K562 (cell line): ENCODE results near the gene TRPM2. TPM values are rescaled to one million over a fixed set of nuclear protein-coding genes. Genes with fewer than 3 reads are reported as not detected.

Source experiments
- ATAC-seq: fragments of 200-7000 bp; cut with Tn5 transposase; 3 replicates; pipeline ENCODE4 v1.9.1; 2020; ENCODE audit warnings: moderate library complexity
- BruUV-seq: library from RNA; stranded (reverse); fragments of 400-500 nt; replicated peaks from 2 replicates; lab custom pipeline; 2021; lab: Mats Ljungman, UMichigan
- CTCF ChIA-PET: fragments of 300-600 bp; formaldehyde crosslinking; extraction: SDS; loops from one replicate; lab custom pipeline; 2021; ENCODE audit warnings: low intra/inter-chr PET ratio; lab: Yijun Ruan, JAX
- POLR2A ChIA-PET: fragments of 300-600, 350-650 bp; sonication (Branson Sonifier 250); formaldehyde crosslinking; extraction: SDS; loops from one replicate; lab custom pipeline; 2021; ENCODE audit warnings: antibody characterized with exemption, inconsistent platforms; lab: Yijun Ruan, JAX
- DNase-seq, 4 experiments: peaks; one replicate each; pipeline versions ENCODE4 v3.0.0 to v3.0.0-alpha.2; 2011 to 2018; ENCODE audit warnings: low spot score in 3 of 4, mixed read lengths in 3 of 4; ENCODE audit errors: extremely low read depth in 1 of 4
- FAIRE-seq: peaks from 2 replicates; lab custom pipeline; 2011; peaks lifted over from hg19 to GRCh38; lab: Jason Lieb, UNC
- H2AFZ ChIP-seq: 2 replicates; pipeline ENCODE4 v1.6.0; 2011; ENCODE audit warnings: low read depth, low read length, control low read depth, inconsistent platforms
- H3K27ac ChIP-seq: fragments of 200-600 bp; 3 replicates; pipeline ENCODE4 v1.8.0; 2011; ENCODE audit warnings: low read depth, mild to moderate bottlenecking, control low read depth, inconsistent platforms, low read length, moderate library complexity, mixed read lengths; ENCODE audit errors: extremely low read depth
- H3K27me3 ChIP-seq, 2 experiments: fragments of 300-600 bp in 1 of 2; 2 replicates in 1 of 2; 3 replicates in 1 of 2; pipeline versions ENCODE4 v1.6.0 to v1.8.0; 2011; ENCODE audit warnings: inconsistent platforms in 2 of 2, low read length in 2 of 2, mild to moderate bottlenecking in 1 of 2, mixed read lengths in 1 of 2, moderate library complexity in 1 of 2; ENCODE audit not compliant: control insufficient read depth in 2 of 2, insufficient read depth in 2 of 2
- H3K36me3 ChIP-seq: fragments of 300-600 bp; 3 replicates; pipeline ENCODE4 v1.8.0; 2011; ENCODE audit warnings: mild to moderate bottlenecking, low read length, inconsistent platforms; ENCODE audit not compliant: control insufficient read depth, insufficient read depth
- H3K4me1 ChIP-seq, 2 experiments: fragments of 200-600 bp in 1 of 2; replicated peaks in 1 of 2; 2 replicates in 1 of 2; 3 replicates in 1 of 2; pipeline versions ENCODE4 v1.5.1 to v1.8.0; 2011; ENCODE audit warnings: inconsistent platforms in 2 of 2, low read length in 2 of 2, mild to moderate bottlenecking in 1 of 2, mixed read lengths in 1 of 2, moderate library complexity in 1 of 2; ENCODE audit not compliant: control insufficient read depth in 2 of 2, insufficient read depth in 2 of 2
- H3K4me2 ChIP-seq: 2 replicates; pipeline ENCODE4 v1.6.1; 2011; ENCODE audit warnings: low read length, control low read depth, inconsistent platforms, mixed read lengths; ENCODE audit not compliant: insufficient read depth
- H3K4me3 ChIP-seq: fragments of 200-600 bp; sonication (generic), shearing (Covaris generic); 2 replicates; pipeline ENCODE4 v1.5.1; 2016; ENCODE audit warnings: control low read depth, inconsistent platforms
- H3K79me2 ChIP-seq: fragments of 200-600 bp; 3 replicates; pipeline ENCODE4 v1.8.0; 2011; ENCODE audit warnings: low read length, inconsistent platforms; ENCODE audit not compliant: control insufficient read depth, insufficient read depth
- H3K9ac ChIP-seq, 2 experiments: 2 replicates each; pipeline versions ENCODE4 v1.6.0 to v1.6.1; 2011; ENCODE audit warnings: low read depth in 2 of 2, low read length in 2 of 2, control low read depth in 1 of 2, inconsistent platforms in 1 of 2, mild to moderate bottlenecking in 1 of 2, mixed read lengths in 1 of 2; ENCODE audit not compliant: insufficient read depth in 1 of 2
- H3K9me1 ChIP-seq: one replicate; pipeline ENCODE4 v1.6.0; 2011; ENCODE audit warnings: inconsistent platforms, mild to moderate bottlenecking, low read length, moderate library complexity; ENCODE audit not compliant: control insufficient read depth, insufficient read depth
- H3K9me3 ChIP-seq: replicated peaks from 2 replicates; pipeline ENCODE4 v1.5.1; 2011; ENCODE audit warnings: low read depth, low read length, inconsistent platforms; ENCODE audit not compliant: control insufficient read depth, insufficient read depth
- H4K20me1 ChIP-seq: replicated peaks from 2 replicates; pipeline ENCODE4 v1.6.1; 2011; ENCODE audit warnings: low read length, inconsistent platforms, mixed read lengths; ENCODE audit not compliant: control insufficient read depth, insufficient read depth
- GMEB1 ChIP-seq: fragments of 250-450 bp; sonication (Bioruptor Pico); IDR thresholded peaks from 2 replicates; pipeline ENCODE4 v1.4.0; 2020; ENCODE audit warnings: mild to moderate bottlenecking
- SNRNP70 ChIP-seq: fragments of 200-400 bp; formaldehyde crosslinking; optimal IDR thresholded peaks from 2 replicates; pipeline ENCODE3; 2017; ENCODE audit warnings: low read depth, low read length
- TBL1XR1 ChIP-seq, 2 experiments: IDR thresholded peaks; 2 replicates each; pipeline ENCODE4 v1.6.1; 2012; ENCODE audit warnings: improper control_type of control experiment in 2 of 2, low read length in 2 of 2, mild to moderate bottlenecking in 1 of 2
- TRIM25 ChIP-seq: fragments of 450-650 bp; IDR thresholded peaks from 2 replicates; pipeline ENCODE4 v1.7.0; 2016; ENCODE audit warnings: borderline replicate concordance
- ZNF277 ChIP-seq: fragments of 250-450 bp; sonication (Bioruptor Pico); IDR thresholded peaks from 2 replicates; pipeline ENCODE4 v1.8.0; 2022; ENCODE audit warnings: inconsistent platforms, mild to moderate bottlenecking, moderate library complexity, borderline replicate concordance
- ZNF324 ChIP-seq: fragments of 250-450 bp; sonication (Bioruptor Pico); IDR thresholded peaks from 2 replicates; pipeline ENCODE4 v1.4.0; 2020; ENCODE audit warnings: mild to moderate bottlenecking
- WGBS: fragments of 100-300 bp; shearing (Covaris generic); methylation state at CpG from one replicate; pipeline ENCODE4 v1.1.6; 2016; ENCODE audit warnings: low coverage, mixed read lengths; ENCODE audit not compliant: insufficient coverage; ENCODE audit errors: missing lambda C conversion rate; 5-methylcytosine and 5-hydroxymethylcytosine counted together
- in situ Hi-C: fragments of 300-500 bp; cut with MboI; formaldehyde crosslinking; loops from 4 replicates; pipeline ENCODE4 v1.15.0; 2018; ENCODE audit warnings: inconsistent platforms, mixed read lengths
- intact Hi-C: fragments of 100-400 bp; cut with micrococcal nuclease; formaldehyde crosslinking; loops from 2 replicates; pipeline ENCODE4 v1.14.2; 2022
- polyA plus RNA-seq, 8 experiments: library from polyadenylated mRNA; depleted of rRNA in 4 of 8; stranded (reverse) in 5 of 8; unstranded in 3 of 8; fragments of >200 nt; fragmentation: Nextera tagmentation in 2 of 8; fragmentation: Illumina TruSeq in 1 of 8; extraction: Ambion mirVana in 2 of 8; extraction: Trizol in 1 of 8; gene quantifications; 2 replicates each; pipeline versions ENCODE4 v1.2.1 to v1.2.3, GENCODE V29; 2011 to 2014; ENCODE audit warnings: inconsistent platforms in 1 of 8, missing spikeins in 1 of 8
- total RNA-seq, 7 experiments: library from RNA; depleted of rRNA in 6 of 7; stranded (reverse); fragments of >200 nt in 6 of 7; fragmentation: Illumina TruSeq in 2 of 7; extraction: Trizol in 2 of 7; gene quantifications; 2 replicates each; pipeline versions ENCODE4 v1.2.1 to v1.2.3, GENCODE V29; 2011 to 2021; ENCODE audit warnings: low replicate concordance in 1 of 7

Gene TRPM2
- total and polyA plus RNA-seq, 9 of the 15 experiments (the other 6 are each of a cell fraction or from before 2014, with no cell fraction given) = 0.33 to 2.1 (median 0.98) TPM; not detected in 2

- ChIA-PET CTCF (no interaction called here), POLR2A (interaction anchor here (1.0 kb wide), 1 partner anchor 11 kb away, joined by 3 read pairs; no protein-coding TSS in a partner anchor)
- no peak for ATAC-seq
- 0% methylated on average over 1 of the region's 1 CpG for WGBS
- peaks cover 3 to 39% of the 10 kb centered on the region in 2 experiments; a peak in 4 of 5 replicates for H3K27me3 ChIP-seq
- no peak for FAIRE-seq
- no peaks in the 10 kb centered on the region for H4K20me1 ChIP-seq
- peak; percentile 97 for TF ChIP-seq ZNF324
- no peak for TF ChIP-seq TRIM25
- TF ChIP-seq ZNF277 = no peak
- TF ChIP-seq TBL1XR1 (IDR thresholded peaks at IDR 0.05; ENCODE audit: low read length in 2 of 2) = no peak
- TF ChIP-seq GMEB1 (CRISPR knock-in tag) = no peak
- no peak for TF ChIP-seq SNRNP70
- no peaks in the 10 kb centered on the region; the same call in 1 of the 2 replicates for H3K9me3 ChIP-seq
- no peak overlapping the region for H3K9ac ChIP-seq
- H3K36me3 ChIP-seq = no peaks in the 10 kb centered on the region
- H3K9me1 ChIP-seq = no peaks in the 10 kb centered on the region
- intact Hi-C loops (no loop called here), in situ Hi-C loops (no loop called here)
- no peak overlapping the region for H3K4me2 ChIP-seq
- peaks cover 0 to 29% of the 10 kb centered on the region in 2 experiments; a peak in 2 of 5 replicates for H3K4me1 ChIP-seq
- no peak overlapping the region for H2AFZ ChIP-seq
- H3K79me2 ChIP-seq = no peaks in the 10 kb centered on the region
- no peak overlapping the region for H3K4me3 ChIP-seq
- no peak for DNase-seq
- BruUV-seq = no TSS peak
- no peak overlapping the region for H3K27ac ChIP-seq
Measured at GRCh38 chr21:44429894-44430293, 76.5 kb downstream of the TRPM2 start.
